ENCODE measurements around the gene FSD1.
"Not testable (repeated sequence)": the region's sequence is repeated elsewhere in the genome, so short reads cannot be mapped to it uniquely, and the experiment has no call there.

FSD1 gene

DNA sequence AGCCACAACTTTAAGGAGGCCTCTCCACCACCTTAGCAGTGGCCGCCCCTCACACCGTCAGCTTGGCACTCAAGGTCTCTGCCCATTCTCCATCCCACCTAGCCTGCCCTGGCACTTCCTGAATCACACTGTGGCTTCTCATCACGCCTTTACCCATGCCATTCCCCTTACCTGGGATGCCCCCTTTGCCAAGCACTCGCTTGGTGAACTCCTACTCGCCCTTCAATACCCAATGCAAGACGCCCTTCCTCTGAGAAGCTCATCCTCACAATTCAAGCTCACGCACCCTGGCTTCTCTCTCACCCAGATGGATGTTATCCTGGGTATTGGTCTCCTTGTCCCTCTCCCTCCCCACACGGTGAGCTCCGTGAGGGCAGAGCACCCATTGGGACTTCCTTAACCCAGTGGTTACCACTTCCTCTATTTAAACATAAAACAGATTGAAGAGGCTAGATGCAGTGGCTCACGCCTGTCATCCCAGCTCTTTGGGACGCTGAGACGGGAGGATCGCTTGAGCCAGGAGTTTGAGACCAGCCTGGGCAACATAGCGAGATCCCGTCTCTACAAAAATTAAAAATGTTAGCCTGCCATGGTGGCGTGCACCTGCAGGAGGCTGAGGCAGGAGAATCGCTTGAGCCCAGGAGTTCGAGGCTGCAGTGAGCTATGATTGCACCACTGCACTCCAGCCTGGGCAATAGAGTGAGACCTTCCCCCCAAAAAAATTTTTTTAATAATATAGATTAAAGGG, 38.0 kb upstream of the FSD1 start:
- TF ChIP-seq, protein P1, sequence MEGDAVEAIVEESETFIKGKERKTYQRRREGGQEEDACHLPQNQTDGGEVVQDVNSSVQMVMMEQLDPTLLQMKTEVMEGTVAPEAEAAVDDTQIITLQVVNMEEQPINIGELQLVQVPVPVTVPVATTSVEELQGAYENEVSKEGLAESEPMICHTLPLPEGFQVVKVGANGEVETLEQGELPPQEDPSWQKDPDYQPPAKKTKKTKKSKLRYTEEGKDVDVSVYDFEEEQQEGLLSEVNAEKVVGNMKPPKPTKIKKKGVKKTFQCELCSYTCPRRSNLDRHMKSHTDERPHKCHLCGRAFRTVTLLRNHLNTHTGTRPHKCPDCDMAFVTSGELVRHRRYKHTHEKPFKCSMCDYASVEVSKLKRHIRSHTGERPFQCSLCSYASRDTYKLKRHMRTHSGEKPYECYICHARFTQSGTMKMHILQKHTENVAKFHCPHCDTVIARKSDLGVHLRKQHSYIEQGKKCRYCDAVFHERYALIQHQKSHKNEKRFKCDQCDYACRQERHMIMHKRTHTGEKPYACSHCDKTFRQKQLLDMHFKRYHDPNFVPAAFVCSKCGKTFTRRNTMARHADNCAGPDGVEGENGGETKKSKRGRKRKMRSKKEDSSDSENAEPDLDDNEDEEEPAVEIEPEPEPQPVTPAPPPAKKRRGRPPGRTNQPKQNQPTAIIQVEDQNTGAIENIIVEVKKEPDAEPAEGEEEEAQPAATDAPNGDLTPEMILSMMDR (IDR thresholded peaks at IDR 0.05; ENCODE audit: insufficient read depth, missing control alignments) = no peak
- no peak for FAIRE-seq
- DNase-seq (ENCODE audit: insufficient read length, low spot score) = peak; percentile 3

DNA sequence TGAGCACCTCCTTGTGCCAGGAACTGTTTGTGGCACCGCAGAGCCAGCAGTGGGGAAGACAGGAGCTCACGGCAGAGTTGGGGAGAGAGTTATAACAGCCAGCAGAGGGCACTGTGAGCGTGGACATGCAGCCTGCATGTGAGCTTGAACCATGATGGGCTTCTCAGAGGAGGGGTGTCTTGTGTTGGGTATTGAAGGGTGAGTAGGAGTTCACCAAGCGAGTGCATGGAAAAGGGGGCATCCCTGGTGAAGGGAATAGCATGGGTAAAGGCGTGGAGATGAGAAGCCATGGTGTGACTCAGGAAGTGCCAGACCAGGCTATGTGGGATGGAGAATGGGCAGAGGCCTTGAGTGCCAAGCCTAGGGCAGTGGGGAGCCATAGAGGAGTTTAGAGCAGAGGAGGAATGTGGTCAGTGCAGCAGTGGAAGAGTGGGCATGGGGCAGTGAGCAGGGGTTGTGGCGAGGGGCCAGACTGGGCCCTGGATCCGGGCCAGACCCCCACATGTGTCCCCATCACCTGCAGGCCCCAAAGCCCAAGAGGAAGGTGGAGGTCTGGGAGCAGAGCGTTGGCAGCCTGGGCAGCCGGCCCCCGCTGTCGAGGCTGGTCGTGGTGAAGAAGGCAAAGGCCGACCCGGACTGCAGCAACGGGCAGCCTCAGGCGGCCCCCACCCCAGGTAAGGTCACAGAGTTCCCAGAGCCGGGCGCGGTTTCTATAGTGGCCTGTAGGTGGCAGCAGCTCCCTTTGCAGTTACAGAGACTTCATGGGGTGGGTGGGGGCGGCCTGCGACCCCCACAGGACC, 37.1 kb upstream of the FSD1 start:
- TF ChIP-seq, protein P1 (IDR thresholded peaks at IDR 0.05; ENCODE audit: insufficient read depth, missing control alignments) = peak; percentile 66
- no peak for FAIRE-seq
- peak; percentile 81 for DNase-seq (ENCODE audit: insufficient read length, low spot score)

DNA sequence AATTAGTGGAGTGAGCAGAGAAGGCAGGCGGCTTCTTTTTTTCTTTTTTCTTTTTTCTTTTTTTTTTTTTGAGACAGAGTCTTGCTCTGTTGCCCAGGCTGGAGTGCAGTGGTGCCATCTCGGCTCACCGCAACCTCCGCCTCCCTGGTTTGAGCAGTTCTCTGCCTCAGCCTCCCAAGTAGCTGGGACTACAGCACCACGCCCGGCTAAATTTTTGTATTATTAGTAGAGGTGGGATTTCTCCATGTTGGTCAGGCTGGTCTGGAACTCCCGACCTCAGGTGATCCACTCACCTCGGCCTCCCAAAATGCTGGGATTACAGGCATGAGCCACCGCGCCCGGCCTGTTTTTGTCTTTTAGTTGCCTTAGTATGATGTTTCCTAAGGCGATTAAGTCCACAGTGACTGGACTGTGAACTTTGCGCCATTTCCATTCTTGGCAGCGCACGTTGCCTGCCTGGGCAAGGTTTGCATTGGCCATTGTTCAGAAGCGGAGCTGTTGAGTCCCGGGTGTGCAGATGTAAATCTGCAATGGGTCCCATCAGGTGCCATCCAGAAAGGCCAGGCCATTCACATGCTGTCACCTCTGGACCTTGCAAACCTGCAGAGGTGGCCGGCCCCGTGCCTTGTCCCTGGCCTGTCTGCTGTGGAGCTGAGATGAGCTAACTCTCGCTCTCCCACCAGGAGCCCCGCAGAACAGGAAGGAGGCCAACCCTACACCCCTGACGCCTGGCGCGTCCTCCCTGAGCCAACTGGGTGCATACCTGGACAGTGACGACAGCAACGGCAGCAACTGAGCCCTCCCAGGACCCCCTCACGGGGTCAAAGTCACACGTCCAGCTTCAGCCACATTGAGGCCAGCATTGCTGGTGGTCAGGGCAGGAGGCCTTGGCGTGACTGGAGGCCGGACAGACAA, 36.2 kb upstream of the FSD1 start:
- no peak for DNase-seq (ENCODE audit: insufficient read length, low spot score)
- TF ChIP-seq, protein P1 (IDR thresholded peaks at IDR 0.05; ENCODE audit: insufficient read depth, missing control alignments) = no peak
- FAIRE-seq = no peak

DNA sequence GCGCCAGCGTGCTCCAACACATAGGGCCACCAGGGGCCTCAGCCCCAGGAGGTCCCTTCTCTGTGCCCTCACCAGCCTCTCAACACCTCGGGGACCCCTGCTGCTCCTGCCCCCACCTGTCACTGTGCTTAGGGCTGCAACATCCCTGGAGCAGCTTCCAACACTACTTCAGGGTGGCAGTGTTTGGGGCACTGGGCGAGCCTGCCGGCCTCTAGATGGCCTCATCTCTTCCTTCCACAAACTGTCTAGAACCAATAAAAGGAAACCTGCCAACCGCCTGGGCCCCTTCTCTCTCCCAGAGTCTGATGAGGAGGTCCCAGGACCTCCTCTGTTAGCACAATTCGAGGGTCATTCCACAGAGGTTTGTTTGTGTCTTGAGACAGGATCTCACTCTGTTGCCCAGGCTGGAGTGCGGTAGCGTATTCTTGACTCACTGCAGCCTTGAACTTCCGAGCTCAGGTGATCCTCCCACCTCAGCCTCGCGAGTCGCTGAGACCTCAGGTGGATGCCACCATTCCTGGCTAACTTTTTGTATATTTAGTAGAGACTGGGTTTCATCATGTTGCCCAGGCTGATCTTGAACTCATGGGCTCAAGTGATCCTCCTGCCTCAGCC, 35.5 kb upstream of the FSD1 start:
- no peak for DNase-seq (ENCODE audit: insufficient read length, low spot score)
- TF ChIP-seq, protein P1 (IDR thresholded peaks at IDR 0.05; ENCODE audit: insufficient read depth, missing control alignments) = no peak
- FAIRE-seq = no peak

DNA sequence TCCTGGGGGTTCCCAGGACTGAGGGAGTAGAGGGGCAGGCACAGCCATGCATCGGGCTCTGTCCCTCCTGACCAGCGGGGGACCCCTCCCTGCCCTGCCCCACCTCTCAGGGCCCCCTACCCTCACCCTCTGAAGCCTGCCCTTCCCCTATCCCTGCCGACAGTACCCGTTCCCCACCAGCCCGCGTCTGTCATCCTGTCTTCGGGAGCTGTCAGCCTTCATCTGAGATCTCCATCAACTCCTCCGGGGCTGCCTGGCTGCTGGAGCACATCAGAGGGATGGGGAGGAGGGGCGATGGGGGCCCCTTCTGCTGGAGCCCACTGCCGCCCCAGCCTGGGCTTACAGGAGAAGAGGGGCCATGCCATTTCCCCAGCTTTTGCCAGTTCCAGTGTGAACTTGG, 31.5 kb upstream of the FSD1 start:
- FAIRE-seq (no peak), DNase-seq (ENCODE audit: insufficient read length, low spot score) (no peak)
- TF ChIP-seq, protein P1 (IDR thresholded peaks at IDR 0.05; ENCODE audit: insufficient read depth, missing control alignments) = no peak

DNA sequence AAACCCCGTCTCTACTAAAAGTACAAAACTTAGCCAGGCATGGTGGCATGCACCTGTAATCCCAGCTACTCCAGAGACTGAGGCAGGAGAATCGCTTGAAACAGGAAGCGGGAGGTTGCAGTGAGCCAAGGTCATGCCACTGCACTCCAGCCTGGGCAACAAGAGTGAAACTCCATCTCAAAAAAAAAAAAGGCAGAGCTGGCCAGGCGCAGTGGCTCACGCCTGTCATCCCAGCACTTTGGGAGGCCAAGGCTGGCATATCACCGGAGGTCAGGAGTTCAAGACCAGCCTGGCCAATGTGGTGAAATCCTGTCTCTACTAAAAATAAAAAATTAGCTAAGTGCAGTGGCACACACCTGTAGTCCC, 30.1 kb upstream of the FSD1 start:
- not testable (repeated sequence) for FAIRE-seq; DNase-seq (ENCODE audit: insufficient read length, low spot score)

DNA sequence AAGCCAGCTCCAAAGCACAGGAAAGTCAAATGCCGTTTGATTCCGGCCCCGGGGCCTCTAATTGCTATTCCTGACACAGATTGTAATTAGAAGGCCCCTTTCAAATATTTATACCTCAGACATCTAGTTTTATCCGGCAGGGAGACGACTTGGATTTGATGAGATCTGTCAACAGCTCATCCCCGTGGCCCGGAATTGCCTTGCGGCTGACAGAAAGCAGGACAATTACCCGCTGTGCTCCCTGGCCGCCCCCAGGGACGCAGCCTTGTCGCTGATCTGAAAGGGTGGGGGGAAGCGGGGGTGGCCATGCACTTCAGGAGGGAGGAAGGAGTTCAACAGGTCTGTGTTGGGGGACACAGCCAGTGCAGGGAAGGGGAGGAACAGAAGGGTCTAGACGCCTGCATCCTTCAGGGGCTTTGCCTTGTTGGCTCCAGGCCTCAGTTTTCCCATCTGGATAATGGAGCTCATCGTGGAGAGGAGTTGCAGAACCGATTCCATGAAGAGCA, 27.2 kb upstream of the FSD1 start:
- FAIRE-seq = no peak
- DNase-seq (ENCODE audit: insufficient read length, low spot score) = no peak

More for the DNA sequence above, 27.2 kb upstream of the FSD1 start:
- TF ChIP-seq, protein P1 (IDR thresholded peaks at IDR 0.05; ENCODE audit: insufficient read depth, missing control alignments) = no peak
